Measurements from ENCODE around the gene SLU7. TPM values are rescaled to one million over a fixed set of nuclear protein-coding genes. Genes with fewer than 3 reads are reported as not detected.

Gene SLU7
- total RNA-seq, 3 donors from 2014 or later: 46.4 to 52.3 (median 49.5) TPM

GRCh38 chr5:160363211-160363610 lies 55.7 kb downstream of the SLU7 start:
- no peak for DNase-seq
- no peaks in the 10 kb centered on the region for H3K36me3 ChIP-seq (ENCODE audit: low read depth)

GRCh38 chr5:160361624-160362228 lies 57.2 kb downstream of the SLU7 start:
- DNase-seq: no peak
- no peak for TF ChIP-seq CTCF (IDR thresholded peaks at IDR 0.05)
- intact Hi-C loops (cut with DNase I, micrococcal nuclease): no loop called here

More at GRCh38 chr5:160363211-160363610, 55.7 kb downstream of the SLU7 start:
- TF ChIP-seq CTCF (IDR thresholded peaks at IDR 0.05): no peak
- intact Hi-C loops (cut with DNase I, micrococcal nuclease): no loop called here
- H3K9me3 ChIP-seq: no peaks in the 10 kb centered on the region
- peaks cover 5% of the 10 kb centered on the region for H3K4me1 ChIP-seq (ENCODE audit: low read depth)
- peak; percentile 20 for ATAC-seq
- H3K4me3 ChIP-seq: no peak overlapping the region

GRCh38 chr5:160360310-160360709 lies 58.6 kb downstream of the SLU7 start:
- peaks cover 5% of the 10 kb centered on the region for H3K4me1 ChIP-seq (ENCODE audit: low read depth)
- DNase-seq: no peak
- TF ChIP-seq CTCF (IDR thresholded peaks at IDR 0.05): no peak
- no peak for ATAC-seq
- H3K9me3 ChIP-seq: no peaks in the 10 kb centered on the region
- intact Hi-C loops (cut with DNase I, micrococcal nuclease): no loop called here
- no peak overlapping the region for H3K4me3 ChIP-seq
- no peaks in the 10 kb centered on the region for H3K36me3 ChIP-seq (ENCODE audit: low read depth)

More at GRCh38 chr5:160361624-160362228, 57.2 kb downstream of the SLU7 start:
- no peak for ATAC-seq
- Histone ChIP-seq H3K4me3 (no peak overlapping the region), H3K36me3 (ENCODE audit: low read depth) (no peaks in the 10 kb centered on the region), H3K9me3 (no peaks in the 10 kb centered on the region), H3K4me1 (ENCODE audit: low read depth) (peaks cover 5% of the 10 kb centered on the region)

GRCh38 chr5:160359816-160360215 lies 59.1 kb downstream of the SLU7 start:
- ATAC-seq: peak; percentile 30
- TF ChIP-seq CTCF (IDR thresholded peaks at IDR 0.05): no peak
- intact Hi-C loops (cut with DNase I, micrococcal nuclease): no loop called here
- H3K9me3 ChIP-seq: no peaks in the 10 kb centered on the region
- H3K4me3 ChIP-seq: no peak overlapping the region
- peak in 2 of 3 donors; percentile 46 to 51 for DNase-seq
- peaks cover 5% of the 10 kb centered on the region for H3K4me1 ChIP-seq (ENCODE audit: low read depth)
- H3K36me3 ChIP-seq (ENCODE audit: low read depth): no peaks in the 10 kb centered on the region

GRCh38 chr5:160359242-160359641 lies 59.6 kb downstream of the SLU7 start:
- no peak for DNase-seq
- no peak for ATAC-seq
- no peak overlapping the region for H3K4me3 ChIP-seq
- no peak for TF ChIP-seq CTCF (IDR thresholded peaks at IDR 0.05)
- no peaks in the 10 kb centered on the region for H3K9me3 ChIP-seq
- peaks cover 5% of the 10 kb centered on the region for H3K4me1 ChIP-seq (ENCODE audit: low read depth)
- H3K36me3 ChIP-seq (ENCODE audit: low read depth): no peaks in the 10 kb centered on the region
- intact Hi-C loops (cut with DNase I, micrococcal nuclease): no loop called here

Data from mucosa of descending colon (tissue), 3 donors.